ENCODE data around the gene CYB561D2.

DNA sequence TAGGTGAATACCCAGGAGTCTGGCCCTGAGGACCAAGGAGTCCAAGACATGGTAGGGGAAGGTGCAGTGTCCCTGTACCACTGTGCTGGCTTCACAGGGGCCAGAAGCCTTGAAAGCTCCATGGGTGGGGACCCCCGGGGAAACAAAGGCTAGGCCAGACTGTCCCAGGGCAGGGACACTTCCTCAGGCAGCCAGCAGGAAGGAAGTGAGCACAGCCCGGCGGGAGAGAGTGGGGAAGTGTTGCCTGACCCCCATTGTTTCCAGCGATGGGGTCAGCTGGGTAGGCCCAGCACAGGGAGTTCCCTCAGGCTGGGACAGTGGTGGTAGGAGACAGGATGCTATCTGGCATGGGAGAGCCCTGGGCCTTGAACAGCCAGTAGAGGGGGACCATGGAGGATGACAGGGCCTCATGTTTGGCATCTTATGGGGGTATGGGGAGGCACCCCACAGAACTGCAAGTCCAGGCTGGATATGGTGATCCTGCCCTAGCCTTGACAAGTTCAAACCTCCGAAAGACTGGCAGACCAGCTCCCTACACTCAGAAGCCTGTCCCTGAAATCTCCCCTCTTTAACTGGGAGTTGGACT lies 27.0 kb upstream of the CYB561D2 start:
- TF ChIP-seq, protein P1, sequence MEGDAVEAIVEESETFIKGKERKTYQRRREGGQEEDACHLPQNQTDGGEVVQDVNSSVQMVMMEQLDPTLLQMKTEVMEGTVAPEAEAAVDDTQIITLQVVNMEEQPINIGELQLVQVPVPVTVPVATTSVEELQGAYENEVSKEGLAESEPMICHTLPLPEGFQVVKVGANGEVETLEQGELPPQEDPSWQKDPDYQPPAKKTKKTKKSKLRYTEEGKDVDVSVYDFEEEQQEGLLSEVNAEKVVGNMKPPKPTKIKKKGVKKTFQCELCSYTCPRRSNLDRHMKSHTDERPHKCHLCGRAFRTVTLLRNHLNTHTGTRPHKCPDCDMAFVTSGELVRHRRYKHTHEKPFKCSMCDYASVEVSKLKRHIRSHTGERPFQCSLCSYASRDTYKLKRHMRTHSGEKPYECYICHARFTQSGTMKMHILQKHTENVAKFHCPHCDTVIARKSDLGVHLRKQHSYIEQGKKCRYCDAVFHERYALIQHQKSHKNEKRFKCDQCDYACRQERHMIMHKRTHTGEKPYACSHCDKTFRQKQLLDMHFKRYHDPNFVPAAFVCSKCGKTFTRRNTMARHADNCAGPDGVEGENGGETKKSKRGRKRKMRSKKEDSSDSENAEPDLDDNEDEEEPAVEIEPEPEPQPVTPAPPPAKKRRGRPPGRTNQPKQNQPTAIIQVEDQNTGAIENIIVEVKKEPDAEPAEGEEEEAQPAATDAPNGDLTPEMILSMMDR (IDR thresholded peaks at IDR 0.05; ENCODE audit: low read depth, low read length, poor library complexity, severe bottlenecking): no peak
- no peak for TF ChIP-seq EZH2phosphoT487 (IDR thresholded peaks at IDR 0.05; ENCODE audit: borderline replicate concordance, low read length)
